Bronchial epithelial cell (primary cell): ENCODE data around the gene MLYCD. TPM values are rescaled to one million over a fixed set of nuclear protein-coding genes. Genes with fewer than 3 reads are reported as not detected.

Experiments used
- DNase-seq: peaks from one replicate; pipeline ENCODE4 v3.0.0-alpha.2; 2010; ENCODE audit warnings: low read depth
- FAIRE-seq: peaks from 2 replicates; lab custom pipeline; 2011; peaks lifted over from hg19 to GRCh38; lab: Jason Lieb, UNC
- H3K27me3 ChIP-seq: 2 replicates; pipeline ENCODE4 v1.5.1; 2011; ENCODE audit warnings: low read length; ENCODE audit not compliant: control insufficient read depth, insufficient read depth
- H3K36me3 ChIP-seq: 2 replicates; pipeline ENCODE4 v1.5.1; 2011; ENCODE audit warnings: low read length; ENCODE audit not compliant: control insufficient read depth, insufficient read depth
- H3K4me3 ChIP-seq: 2 replicates; pipeline ENCODE4 v1.5.1; 2011; ENCODE audit warnings: mild to moderate bottlenecking, low read depth, low read length, control low read depth
- total RNA-seq: library from RNA; depleted of rRNA; stranded (reverse); fragments of >200 nt; gene quantifications from 2 replicates; pipeline ENCODE4 v1.2.1, GENCODE V29; 2014
- TF ChIP-seq, protein P1 (sequence below): IDR thresholded peaks from 2 replicates; pipeline ENCODE4 v1.5.1; 2011; ENCODE audit warnings: mild to moderate bottlenecking, moderate library complexity, low read length, control low read depth, inconsistent platforms; ENCODE audit not compliant: insufficient read depth, severe bottlenecking

Gene MLYCD
- total RNA-seq, 1 donor from 2014 or later = 2.6 TPM

DNA sequence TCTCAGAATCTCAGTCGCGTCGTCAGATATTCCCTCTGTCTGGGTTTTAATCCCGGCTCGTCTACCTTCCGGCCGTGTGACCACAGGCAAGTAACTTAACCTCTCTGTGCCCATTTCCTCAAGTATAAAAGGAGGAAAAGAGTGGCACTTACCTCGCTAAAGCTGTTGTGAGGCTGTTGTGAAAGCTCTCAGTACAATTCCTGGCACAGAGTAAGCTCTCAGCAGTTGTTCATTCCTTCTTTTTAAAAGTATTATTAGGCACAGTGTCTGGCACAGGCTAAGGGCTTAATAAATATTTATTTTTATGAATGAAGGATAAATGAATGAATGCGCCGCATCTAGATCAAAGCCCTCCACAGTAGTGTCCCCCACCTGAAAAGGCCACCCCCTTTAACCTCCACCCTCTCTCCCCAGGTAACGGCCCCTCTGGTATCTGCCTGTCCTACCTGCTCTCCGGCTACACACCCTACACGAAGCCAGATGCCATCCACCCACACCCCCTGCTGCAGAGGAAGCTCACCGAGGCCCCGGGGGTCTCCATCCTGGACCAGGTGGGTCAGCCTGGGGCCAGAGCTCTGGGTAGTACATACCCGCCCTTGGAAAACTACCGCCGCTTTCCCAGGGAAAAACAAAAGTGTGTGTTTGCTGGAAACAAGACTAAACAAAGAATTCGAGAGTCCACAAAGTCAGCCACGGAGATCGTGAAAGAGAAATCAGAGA is 60.1 kb downstream of the MLYCD start:
- no peak overlapping the region for H3K4me3 ChIP-seq
- DNase-seq (no peak), FAIRE-seq (no peak)
- H3K27me3 ChIP-seq = no peaks in the 10 kb centered on the region
- TF ChIP-seq, protein P1, sequence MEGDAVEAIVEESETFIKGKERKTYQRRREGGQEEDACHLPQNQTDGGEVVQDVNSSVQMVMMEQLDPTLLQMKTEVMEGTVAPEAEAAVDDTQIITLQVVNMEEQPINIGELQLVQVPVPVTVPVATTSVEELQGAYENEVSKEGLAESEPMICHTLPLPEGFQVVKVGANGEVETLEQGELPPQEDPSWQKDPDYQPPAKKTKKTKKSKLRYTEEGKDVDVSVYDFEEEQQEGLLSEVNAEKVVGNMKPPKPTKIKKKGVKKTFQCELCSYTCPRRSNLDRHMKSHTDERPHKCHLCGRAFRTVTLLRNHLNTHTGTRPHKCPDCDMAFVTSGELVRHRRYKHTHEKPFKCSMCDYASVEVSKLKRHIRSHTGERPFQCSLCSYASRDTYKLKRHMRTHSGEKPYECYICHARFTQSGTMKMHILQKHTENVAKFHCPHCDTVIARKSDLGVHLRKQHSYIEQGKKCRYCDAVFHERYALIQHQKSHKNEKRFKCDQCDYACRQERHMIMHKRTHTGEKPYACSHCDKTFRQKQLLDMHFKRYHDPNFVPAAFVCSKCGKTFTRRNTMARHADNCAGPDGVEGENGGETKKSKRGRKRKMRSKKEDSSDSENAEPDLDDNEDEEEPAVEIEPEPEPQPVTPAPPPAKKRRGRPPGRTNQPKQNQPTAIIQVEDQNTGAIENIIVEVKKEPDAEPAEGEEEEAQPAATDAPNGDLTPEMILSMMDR = no peak
- H3K36me3 ChIP-seq = peaks cover 22% of the 10 kb centered on the region

DNA sequence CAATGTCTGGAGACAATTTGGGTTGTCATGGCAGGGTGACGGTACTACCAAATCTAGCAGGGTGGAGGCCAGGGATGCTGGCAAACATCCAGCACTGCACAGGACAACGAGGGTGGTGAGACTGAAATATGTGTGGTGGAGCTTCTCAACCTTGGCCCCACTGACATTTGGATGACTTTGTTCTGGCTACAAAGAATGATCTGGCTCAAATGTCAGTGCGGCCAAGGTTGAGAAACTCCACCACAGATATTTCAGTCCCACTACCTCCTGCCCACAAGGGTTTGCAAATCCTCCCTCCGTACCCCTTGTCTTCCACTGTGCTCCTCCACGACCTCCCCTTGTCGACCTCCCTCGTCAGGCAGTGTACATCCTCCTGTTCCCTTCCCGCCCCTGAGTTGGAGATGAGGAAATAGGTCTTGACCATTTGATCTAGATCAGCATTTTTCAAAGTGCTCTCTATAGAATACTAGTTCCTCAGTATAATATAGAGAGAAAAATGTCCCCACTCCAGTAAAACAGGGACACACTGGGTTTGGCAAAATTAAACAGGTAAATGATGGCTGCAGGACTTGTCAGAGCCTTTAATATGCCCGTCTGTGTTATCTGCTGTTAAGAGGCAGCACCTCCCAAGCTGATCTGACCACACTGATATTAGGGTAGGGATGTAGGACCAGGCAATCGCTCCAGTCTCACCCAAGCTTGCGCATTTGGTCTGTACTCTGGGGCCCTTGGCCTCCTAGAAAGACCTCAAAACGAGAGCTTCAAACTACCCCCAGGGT is 60.9 kb downstream of the MLYCD start:
- FAIRE-seq (no peak), DNase-seq (no peak)
- H3K27me3 ChIP-seq = no peaks in the 10 kb centered on the region
- TF ChIP-seq, protein P1 = no peak
- H3K4me3 ChIP-seq = no peak overlapping the region
- peaks cover 22% of the 10 kb centered on the region for H3K36me3 ChIP-seq

DNA sequence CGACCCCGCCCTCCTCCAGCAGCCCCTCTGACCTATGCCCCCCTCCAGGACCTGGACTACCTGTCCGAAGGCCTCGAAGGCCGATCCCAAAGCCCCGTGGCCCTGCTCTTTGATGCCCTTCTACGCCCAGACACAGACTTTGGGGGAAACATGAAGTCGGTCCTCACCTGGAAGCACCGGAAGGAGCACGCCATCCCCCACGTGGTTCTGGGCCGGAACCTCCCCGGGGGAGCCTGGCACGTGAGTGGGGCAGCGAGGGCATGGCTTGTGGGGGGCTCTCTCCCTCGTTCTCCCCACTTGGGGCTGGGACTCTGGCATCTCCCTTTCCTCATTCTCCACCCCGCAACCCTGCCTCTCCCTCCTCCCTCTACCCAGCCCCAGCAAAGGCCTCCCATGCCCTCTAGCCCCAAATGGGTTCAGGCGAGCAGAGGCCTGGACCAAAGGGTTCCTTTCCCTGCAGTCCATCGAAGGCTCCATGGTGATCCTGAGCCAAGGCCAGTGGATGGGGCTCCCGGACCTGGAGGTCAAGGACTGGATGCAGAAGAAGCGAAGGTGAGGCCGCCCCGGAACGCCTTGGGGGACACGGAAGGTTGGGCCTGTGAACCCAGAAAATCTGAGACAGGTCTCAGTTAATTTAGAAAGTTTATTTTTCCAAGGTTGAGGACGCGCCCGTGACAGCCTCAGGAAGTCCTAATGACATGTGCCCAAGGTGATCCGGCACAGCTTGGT is 61.8 kb downstream of the MLYCD start:
- TF ChIP-seq, protein P1 = no peak
- DNase-seq (no peak), FAIRE-seq (no peak)
- H3K4me3 ChIP-seq = no peak overlapping the region
- H3K27me3 ChIP-seq = no peaks in the 10 kb centered on the region
- H3K36me3 ChIP-seq = peaks cover 24% of the 10 kb centered on the region

DNA sequence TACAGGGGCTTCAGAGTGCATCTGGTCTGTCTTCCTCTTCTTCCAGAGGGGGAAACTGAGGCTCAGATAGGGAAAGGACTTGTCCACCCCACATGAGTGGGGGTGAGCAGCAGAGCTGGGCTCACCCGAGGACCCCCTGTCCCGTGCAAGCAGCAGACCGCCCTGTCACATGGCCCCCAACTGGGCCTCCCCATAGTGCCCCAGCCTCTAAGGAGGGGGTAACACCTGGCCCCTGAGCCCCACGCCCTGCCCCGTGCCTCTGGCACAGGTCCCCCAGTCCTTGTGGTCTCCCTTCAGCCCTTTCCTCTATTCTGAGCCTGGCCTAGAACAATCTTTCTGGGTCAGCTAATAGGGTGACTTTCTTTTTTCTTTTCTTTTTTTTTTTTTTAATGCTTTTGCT is 62.7 kb downstream of the MLYCD start:
- H3K4me3 ChIP-seq = no peak overlapping the region
- DNase-seq (no peak), FAIRE-seq (no peak)
- H3K27me3 ChIP-seq = no peaks in the 10 kb centered on the region
- H3K36me3 ChIP-seq = peaks cover 22% of the 10 kb centered on the region
- TF ChIP-seq, protein P1 = no peak

DNA sequence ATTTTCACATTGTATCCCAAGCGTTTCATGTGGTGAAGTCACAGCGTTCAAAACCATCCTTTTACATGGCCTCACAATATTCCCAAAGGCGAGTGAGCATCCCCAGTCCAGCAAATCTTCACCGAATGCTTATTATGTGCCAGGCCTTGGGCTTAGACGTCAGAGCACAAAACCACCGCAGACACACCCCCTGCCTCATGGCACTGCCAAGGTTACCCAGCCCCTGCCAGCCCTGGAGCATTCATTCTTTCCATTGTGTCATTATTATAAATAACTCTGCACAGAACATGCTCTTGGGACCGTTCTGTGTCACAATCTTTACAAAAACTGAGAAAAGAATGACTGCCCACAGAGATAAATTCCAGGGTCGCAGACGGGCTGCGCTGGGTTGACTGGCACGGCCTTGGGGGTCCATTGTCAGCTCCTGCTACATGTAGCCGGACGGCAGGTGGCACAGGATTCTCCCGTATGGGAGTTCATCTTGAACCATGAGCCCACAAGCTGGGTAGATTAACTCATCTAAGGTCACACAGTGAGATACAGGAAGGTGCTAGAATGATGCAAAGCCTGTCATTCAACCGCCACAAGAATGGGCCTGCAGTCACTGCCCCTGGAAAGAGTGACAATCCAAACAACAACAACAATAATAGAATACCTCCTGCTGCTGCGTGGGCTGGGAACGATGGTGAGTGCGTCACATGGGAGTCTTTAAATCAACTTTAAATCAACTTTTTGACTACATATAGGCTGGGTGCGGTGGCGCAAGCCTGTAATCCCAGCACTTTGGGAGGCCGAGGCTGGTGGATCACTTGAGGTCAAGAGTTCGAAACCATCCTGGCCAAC is 64.6 kb downstream of the MLYCD start:
- no peaks in the 10 kb centered on the region for H3K27me3 ChIP-seq
- no peak for FAIRE-seq
- no peak for DNase-seq
- TF ChIP-seq, protein P1 = no peak
- H3K36me3 ChIP-seq = peaks cover 19% of the 10 kb centered on the region
- H3K4me3 ChIP-seq = no peak overlapping the region
